ENCODE results near the gene SORCS3.

- TF ChIP-seq CTCF (IDR thresholded peaks at IDR 0.05; ENCODE audit: low read depth, low read length, poor library complexity, severe bottlenecking): no peak
- no peak for TF ChIP-seq EZH2phosphoT487 (IDR thresholded peaks at IDR 0.05; ENCODE audit: borderline replicate concordance, low read length)
These were observed 163.8 kb downstream of the SORCS3 start for GRCh38 chr10:104804880-104805279.
